Activated CD4-positive, alpha-beta T cell treated with anti-CD3 and anti-CD28 coated beads for 1 hour (primary cell): ENCODE results near the gene TMEM26.

Experiments
- DNase-seq: peaks from one replicate; pipeline ENCODE4 v3.0.0-alpha.2; 2020

Gene TMEM26

GRCh38 chr10:61452655-61453641, at the start of gene TMEM26:
TMEM26 (minus strand) TSS chr10:61453381; CDS start chr10:61453081, 300 bp downstream.
- DNase-seq, result no peak

GRCh38 chr10:61500460-61500859, 47.3 kb upstream of the TMEM26 start:
- DNase-seq, result no peak

GRCh38 chr10:61492364-61492995, 39.3 kb upstream of the TMEM26 start:
- DNase-seq, result no peak

- DNase-seq, result no peak
Observed at GRCh38 chr10:61487506-61487905, 34.3 kb upstream of the TMEM26 start.

GRCh38 chr10:61486738-61487396, 33.7 kb upstream of the TMEM26 start:
- no peak for DNase-seq

- no peak for DNase-seq
Observed at GRCh38 chr10:61486251-61486650, 33.1 kb upstream of the TMEM26 start.

- DNase-seq, result no peak
Observed at GRCh38 chr10:61481597-61481996, 28.4 kb upstream of the TMEM26 start.

- no peak for DNase-seq
Observed at GRCh38 chr10:61480208-61480607, 27.0 kb upstream of the TMEM26 start.

GRCh38 chr10:61478621-61479312, 25.6 kb upstream of the TMEM26 start:
- no peak for DNase-seq

GRCh38 chr10:61477451-61477850, 24.3 kb upstream of the TMEM26 start:
- DNase-seq, result no peak

- no peak for DNase-seq
Observed at GRCh38 chr10:61476529-61476928, 23.3 kb upstream of the TMEM26 start.

- no peak for DNase-seq
Observed at GRCh38 chr10:61475449-61475873, 22.3 kb upstream of the TMEM26 start.

- no peak for DNase-seq
Observed at GRCh38 chr10:61472090-61472674, 19.0 kb upstream of the TMEM26 start.

GRCh38 chr10:61471491-61471890, 18.3 kb upstream of the TMEM26 start:
- DNase-seq, result no peak

- DNase-seq, result no peak
Observed at GRCh38 chr10:61470740-61471139, 17.6 kb upstream of the TMEM26 start.

GRCh38 chr10:61465901-61466632, 12.9 kb upstream of the TMEM26 start:
- no peak for DNase-seq

GRCh38 chr10:61465171-61465496, 12.0 kb upstream of the TMEM26 start:
- no peak for DNase-seq

- no peak for DNase-seq
Observed at GRCh38 chr10:61464461-61465170, 11.4 kb upstream of the TMEM26 start.

- no peak for DNase-seq
Observed at GRCh38 chr10:61463035-61463909, 10.1 kb upstream of the TMEM26 start.

- DNase-seq, result no peak
Observed at GRCh38 chr10:61460835-61461234, 7.7 kb upstream of the TMEM26 start.
